ENCODE data around the gene DDX24.

The DDX24 gene

GRCh38 chr14:94041551-94042346 lies 39.3 kb downstream of the DDX24 start:
- H3K4me3 ChIP-seq (ENCODE audit: low read depth, low read length), result no peak overlapping the region
- no peak for TF ChIP-seq CTCF (IDR thresholded peaks at IDR 0.05; ENCODE audit: control insufficient read depth, extremely low read depth, insufficient read depth)
- DNase-seq (ENCODE audit: low read depth), result no peak

GRCh38 chr14:94040796-94041195 lies 40.2 kb downstream of the DDX24 start:
- no peak for DNase-seq (ENCODE audit: low read depth)
- no peak overlapping the region for H3K4me3 ChIP-seq (ENCODE audit: low read depth, low read length)
- no peak for TF ChIP-seq CTCF (IDR thresholded peaks at IDR 0.05; ENCODE audit: control insufficient read depth, extremely low read depth, insufficient read depth)

GRCh38 chr14:94040247-94040646 lies 40.8 kb downstream of the DDX24 start:
- TF ChIP-seq CTCF (IDR thresholded peaks at IDR 0.05; ENCODE audit: control insufficient read depth, extremely low read depth, insufficient read depth), result no peak
- no peak overlapping the region for H3K4me3 ChIP-seq (ENCODE audit: low read depth, low read length)
- DNase-seq (ENCODE audit: low read depth), result no peak

GRCh38 chr14:94038921-94039629 lies 41.9 kb downstream of the DDX24 start:
- DNase-seq (ENCODE audit: low read depth), result no peak
- no peak for TF ChIP-seq CTCF (IDR thresholded peaks at IDR 0.05; ENCODE audit: control insufficient read depth, extremely low read depth, insufficient read depth)

GRCh38 chr14:94038510-94038909 lies 42.5 kb downstream of the DDX24 start:
- no peak for TF ChIP-seq CTCF (IDR thresholded peaks at IDR 0.05; ENCODE audit: control insufficient read depth, extremely low read depth, insufficient read depth)
- no peak overlapping the region for H3K4me3 ChIP-seq (ENCODE audit: low read depth, low read length)
- DNase-seq (ENCODE audit: low read depth), result no peak

More at GRCh38 chr14:94038921-94039629, 41.9 kb downstream of the DDX24 start:
- no peak overlapping the region for H3K4me3 ChIP-seq (ENCODE audit: low read depth, low read length)

GRCh38 chr14:94037954-94038353 lies 43.0 kb downstream of the DDX24 start:
- no peak for TF ChIP-seq CTCF (IDR thresholded peaks at IDR 0.05; ENCODE audit: control insufficient read depth, extremely low read depth, insufficient read depth)
- no peak for DNase-seq (ENCODE audit: low read depth)
- no peak overlapping the region for H3K4me3 ChIP-seq (ENCODE audit: low read depth, low read length)

Data from LNCaP clone FGC (cell line).